GM23338 (cell line): ENCODE measurements around the gene SYCP3.

Experiments used
- CREB1 ChIP-seq: fragments of 250-450 bp; sonication (Bioruptor Pico); IDR thresholded peaks from 2 replicates; pipeline ENCODE4 v1.5.0; 2020; ENCODE audit warnings: low read depth, mild to moderate bottlenecking, moderate library complexity
- CTCF ChIP-seq, 2 experiments: fragments of 200-600 bp in 1 of 2; sonication (generic) in 1 of 2; conservative IDR thresholded peaks; 2 replicates each; pipeline versions ENCODE4 v1.5.1 to v1.6.1; 2016 to 2017; ENCODE audit warnings: antibody characterized with exemption in 2 of 2, low read depth in 2 of 2, mild to moderate bottlenecking in 2 of 2, moderate library complexity in 1 of 2
- ETS1 ChIP-seq: IDR thresholded peaks from 2 replicates; pipeline ENCODE4 v1.6.1; 2016; ENCODE audit warnings: antibody characterized with exemption
- EZH2 ChIP-seq: fragments of 200-600 bp; sonication (generic); IDR thresholded peaks from one replicate; pipeline ENCODE4 v1.8.0; 2017; ENCODE audit warnings: antibody characterized with exemption, mild to moderate bottlenecking, low read depth; ENCODE audit not compliant: unreplicated experiment
- EZH2phosphoT487 ChIP-seq: fragments of 200-600 bp; sonication (generic); IDR thresholded peaks from one replicate; pipeline ENCODE4 v1.8.1; 2018; ENCODE audit warnings: antibody characterized with exemption; ENCODE audit not compliant: unreplicated experiment
- POLR2AphosphoS5 ChIP-seq: IDR thresholded peaks from 2 replicates; pipeline ENCODE4 v1.6.1; 2016; ENCODE audit warnings: antibody characterized with exemption, low read depth
- STAT1 ChIP-seq: IDR thresholded peaks from one replicate; pipeline ENCODE4 v1.6.1; 2016; ENCODE audit warnings: antibody characterized with exemption; ENCODE audit not compliant: unreplicated experiment
- ZNF462 ChIP-seq: fragments of 250-450 bp; sonication (Bioruptor Pico); IDR thresholded peaks from 2 replicates; pipeline ENCODE4 v1.5.0; 2020; ENCODE audit warnings: mild to moderate bottlenecking, moderate library complexity
- TF ChIP-seq, protein P1 (sequence below): IDR thresholded peaks from one replicate; pipeline ENCODE4 v1.6.1; 2018; ENCODE audit warnings: antibody characterized with exemption; ENCODE audit not compliant: unreplicated experiment

DNA sequence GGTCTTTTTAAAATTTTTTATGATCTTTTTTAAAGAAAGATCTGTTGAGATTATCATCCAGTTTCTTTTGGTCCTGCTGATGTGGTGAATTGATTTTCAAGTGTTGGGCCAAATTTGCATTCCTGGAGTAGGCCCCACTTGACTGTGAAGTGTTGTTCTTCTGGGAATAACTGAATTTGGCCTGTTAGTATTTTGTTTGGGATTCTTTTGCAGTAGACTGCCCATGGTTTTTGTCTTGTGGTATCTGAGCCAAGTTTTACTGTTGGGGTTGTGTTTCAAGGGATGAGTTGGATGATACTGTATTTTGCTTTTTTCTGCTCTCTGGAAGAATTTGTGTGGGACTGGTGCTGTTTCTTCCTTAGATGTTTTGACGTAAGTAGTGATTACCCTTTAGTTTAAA is 4.0 kb upstream of the SYCP3 start:
- no peak for TF ChIP-seq CTCF (conservative IDR thresholded peaks at IDR 0.05; ENCODE audit: low read depth in 2 of 2)
- no peak for TF ChIP-seq POLR2AphosphoS5
- no peak for TF ChIP-seq EZH2
- no peak for TF ChIP-seq STAT1
- TF ChIP-seq ETS1 = no peak
- no peak for TF ChIP-seq CREB1
- TF ChIP-seq ZNF462 = no peak
- TF ChIP-seq, protein P1, sequence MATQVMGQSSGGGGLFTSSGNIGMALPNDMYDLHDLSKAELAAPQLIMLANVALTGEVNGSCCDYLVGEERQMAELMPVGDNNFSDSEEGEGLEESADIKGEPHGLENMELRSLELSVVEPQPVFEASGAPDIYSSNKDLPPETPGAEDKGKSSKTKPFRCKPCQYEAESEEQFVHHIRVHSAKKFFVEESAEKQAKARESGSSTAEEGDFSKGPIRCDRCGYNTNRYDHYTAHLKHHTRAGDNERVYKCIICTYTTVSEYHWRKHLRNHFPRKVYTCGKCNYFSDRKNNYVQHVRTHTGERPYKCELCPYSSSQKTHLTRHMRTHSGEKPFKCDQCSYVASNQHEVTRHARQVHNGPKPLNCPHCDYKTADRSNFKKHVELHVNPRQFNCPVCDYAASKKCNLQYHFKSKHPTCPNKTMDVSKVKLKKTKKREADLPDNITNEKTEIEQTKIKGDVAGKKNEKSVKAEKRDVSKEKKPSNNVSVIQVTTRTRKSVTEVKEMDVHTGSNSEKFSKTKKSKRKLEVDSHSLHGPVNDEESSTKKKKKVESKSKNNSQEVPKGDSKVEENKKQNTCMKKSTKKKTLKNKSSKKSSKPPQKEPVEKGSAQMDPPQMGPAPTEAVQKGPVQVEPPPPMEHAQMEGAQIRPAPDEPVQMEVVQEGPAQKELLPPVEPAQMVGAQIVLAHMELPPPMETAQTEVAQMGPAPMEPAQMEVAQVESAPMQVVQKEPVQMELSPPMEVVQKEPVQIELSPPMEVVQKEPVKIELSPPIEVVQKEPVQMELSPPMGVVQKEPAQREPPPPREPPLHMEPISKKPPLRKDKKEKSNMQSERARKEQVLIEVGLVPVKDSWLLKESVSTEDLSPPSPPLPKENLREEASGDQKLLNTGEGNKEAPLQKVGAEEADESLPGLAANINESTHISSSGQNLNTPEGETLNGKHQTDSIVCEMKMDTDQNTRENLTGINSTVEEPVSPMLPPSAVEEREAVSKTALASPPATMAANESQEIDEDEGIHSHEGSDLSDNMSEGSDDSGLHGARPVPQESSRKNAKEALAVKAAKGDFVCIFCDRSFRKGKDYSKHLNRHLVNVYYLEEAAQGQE = no peak
- TF ChIP-seq EZH2phosphoT487 = no peak
